GM12865 (cell line): ENCODE results near the gene ENDOV.

ENCODE experiments used
- DNase-seq: peaks from one replicate; pipeline ENCODE4 v3.0.0; 2010; ENCODE audit warnings: low read depth
- H3K4me3 ChIP-seq: 2 replicates; pipeline ENCODE4 v1.5.1; 2011; ENCODE audit warnings: mild to moderate bottlenecking, low read depth, low read length, control low read depth
- TF ChIP-seq, protein P1 (sequence below): IDR thresholded peaks from 2 replicates; pipeline ENCODE4 v1.5.1; 2011; ENCODE audit warnings: low read length, control low read depth, low read depth, inconsistent platforms; ENCODE audit not compliant: insufficient read depth; ENCODE audit errors: missing control alignments

ENDOV gene

DNA sequence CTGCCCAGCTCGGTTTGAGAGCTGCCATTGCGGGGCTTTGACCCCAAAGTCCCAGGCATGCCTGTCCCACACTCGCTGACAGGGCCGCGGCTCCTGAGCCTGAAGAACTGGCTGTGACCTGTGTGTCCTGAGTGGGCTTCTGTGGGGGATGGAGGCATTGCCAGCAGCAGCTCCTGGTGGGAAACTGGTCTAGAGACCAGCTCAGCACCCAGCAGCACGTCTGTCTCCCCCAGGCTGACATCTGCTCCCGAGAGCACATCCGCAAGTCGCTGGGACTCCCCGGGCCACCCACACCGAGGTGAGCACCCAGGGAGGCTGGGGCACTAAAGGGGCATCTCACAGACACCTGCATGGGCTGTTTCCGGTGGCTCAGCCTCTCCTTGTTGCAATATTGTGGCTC is 13.4 kb downstream of the ENDOV start:
- TF ChIP-seq, protein P1, sequence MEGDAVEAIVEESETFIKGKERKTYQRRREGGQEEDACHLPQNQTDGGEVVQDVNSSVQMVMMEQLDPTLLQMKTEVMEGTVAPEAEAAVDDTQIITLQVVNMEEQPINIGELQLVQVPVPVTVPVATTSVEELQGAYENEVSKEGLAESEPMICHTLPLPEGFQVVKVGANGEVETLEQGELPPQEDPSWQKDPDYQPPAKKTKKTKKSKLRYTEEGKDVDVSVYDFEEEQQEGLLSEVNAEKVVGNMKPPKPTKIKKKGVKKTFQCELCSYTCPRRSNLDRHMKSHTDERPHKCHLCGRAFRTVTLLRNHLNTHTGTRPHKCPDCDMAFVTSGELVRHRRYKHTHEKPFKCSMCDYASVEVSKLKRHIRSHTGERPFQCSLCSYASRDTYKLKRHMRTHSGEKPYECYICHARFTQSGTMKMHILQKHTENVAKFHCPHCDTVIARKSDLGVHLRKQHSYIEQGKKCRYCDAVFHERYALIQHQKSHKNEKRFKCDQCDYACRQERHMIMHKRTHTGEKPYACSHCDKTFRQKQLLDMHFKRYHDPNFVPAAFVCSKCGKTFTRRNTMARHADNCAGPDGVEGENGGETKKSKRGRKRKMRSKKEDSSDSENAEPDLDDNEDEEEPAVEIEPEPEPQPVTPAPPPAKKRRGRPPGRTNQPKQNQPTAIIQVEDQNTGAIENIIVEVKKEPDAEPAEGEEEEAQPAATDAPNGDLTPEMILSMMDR, result no peak
- DNase-seq, result no peak
- H3K4me3 ChIP-seq, result no peak overlapping the region

DNA sequence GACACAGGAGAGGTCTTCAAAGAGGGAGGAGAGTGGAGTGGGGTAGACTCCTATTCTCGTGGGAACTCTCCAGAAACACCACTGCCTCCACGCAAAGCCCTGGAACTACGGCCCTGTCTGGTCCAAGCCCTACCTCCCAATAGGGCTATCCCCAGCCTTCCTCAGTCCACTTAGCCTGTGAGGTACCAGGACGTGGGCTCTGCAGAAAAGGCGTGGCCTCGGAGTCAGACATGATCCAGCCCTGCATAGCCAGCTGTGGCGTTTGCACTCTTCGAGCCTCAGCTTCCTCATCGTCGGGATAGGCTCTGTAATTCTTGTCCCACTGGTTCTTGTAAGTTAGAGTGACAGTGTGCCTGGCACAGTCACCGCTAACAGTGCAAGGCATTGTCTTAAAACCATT is 13.8 kb downstream of the ENDOV start:
- no peak overlapping the region for H3K4me3 ChIP-seq
- TF ChIP-seq, protein P1, result no peak
- DNase-seq, result no peak

DNA sequence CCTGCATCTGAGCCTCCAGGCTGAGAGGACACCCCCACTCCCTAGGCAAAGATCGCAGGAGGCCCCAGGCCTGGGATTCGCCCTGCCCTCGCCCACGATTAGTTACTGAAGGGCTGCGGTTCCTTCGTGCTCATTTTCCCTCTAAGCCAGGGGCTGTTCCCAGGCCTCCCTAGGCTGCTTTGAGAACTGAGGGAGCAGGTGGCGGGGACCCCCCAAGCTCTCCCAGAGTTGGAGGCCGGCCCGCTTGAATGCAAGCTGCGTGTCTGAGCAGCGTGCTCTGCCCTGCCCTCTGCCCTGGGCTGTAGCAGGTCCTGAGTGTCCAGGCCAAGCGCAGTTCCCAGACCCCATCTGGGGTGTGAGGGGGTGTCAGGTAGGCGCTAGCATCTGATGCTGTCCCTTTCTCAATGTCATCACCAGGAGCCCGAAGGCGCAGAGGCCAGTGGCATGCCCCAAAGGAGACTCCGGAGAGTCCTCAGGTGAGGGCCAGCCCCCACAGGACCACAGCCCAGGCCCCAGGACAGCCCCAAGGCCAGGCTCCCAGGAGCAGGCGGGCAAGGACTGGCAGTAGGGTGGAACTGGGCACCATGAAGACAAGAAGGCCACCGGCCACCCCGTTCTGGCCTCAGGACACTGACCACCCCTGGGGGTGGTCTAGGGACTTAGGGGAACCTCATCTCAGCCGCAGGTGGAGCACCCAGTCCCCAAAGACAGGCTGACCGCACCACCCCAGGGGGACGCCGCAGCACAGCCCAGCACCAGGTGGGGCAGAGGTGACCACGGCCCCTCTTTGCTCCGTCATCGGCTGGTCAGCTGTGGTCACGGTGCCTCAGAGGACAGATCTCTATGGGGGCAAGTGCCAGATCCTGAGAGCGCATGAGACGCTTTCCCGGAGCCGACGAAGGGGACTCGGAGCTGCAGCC is 14.6 kb downstream of the ENDOV start:
- H3K4me3 ChIP-seq, result no peak overlapping the region
- TF ChIP-seq, protein P1, result no peak
- DNase-seq, result no peak

DNA sequence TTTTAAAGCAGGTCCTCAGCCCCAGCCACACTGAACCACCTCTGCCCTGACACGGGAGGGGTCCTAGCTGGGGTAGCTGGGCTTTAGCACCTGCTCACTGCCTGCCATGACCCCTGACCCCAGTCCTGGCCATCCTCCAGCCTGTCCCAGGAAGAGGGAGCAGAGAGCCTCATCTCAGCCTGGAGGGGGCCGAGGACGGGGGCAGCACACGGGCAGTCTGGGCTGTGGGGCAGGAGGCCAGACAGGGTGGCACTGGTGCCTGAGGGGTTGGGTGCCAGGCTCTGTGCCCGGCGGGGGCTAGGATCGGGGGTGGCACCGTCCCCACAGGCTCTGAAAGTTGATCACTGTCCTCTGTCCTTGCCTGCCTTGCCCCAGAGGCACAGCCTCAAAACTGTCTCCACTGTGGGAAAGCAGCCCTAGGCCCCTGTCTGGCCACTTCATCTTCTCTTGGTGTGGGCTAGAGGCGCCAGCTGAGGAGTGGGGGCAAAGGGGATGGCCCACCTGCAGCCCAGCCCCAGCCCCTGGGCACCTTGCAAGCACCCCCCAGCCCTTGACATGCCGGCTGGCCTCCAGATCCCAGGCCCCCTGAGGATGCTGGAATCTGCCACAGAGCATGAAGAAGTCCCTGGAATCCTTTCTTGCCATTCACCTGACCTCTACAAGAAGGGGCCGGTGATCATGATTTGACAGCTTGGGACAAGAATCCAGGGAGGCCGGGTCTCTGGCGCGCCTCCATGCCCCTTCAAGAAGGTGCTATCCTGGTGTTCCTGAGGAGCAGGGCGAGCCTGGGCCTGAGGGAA is 15.7 kb downstream of the ENDOV start:
- no peak for DNase-seq
- H3K4me3 ChIP-seq, result no peak overlapping the region
- TF ChIP-seq, protein P1, result no peak

DNA sequence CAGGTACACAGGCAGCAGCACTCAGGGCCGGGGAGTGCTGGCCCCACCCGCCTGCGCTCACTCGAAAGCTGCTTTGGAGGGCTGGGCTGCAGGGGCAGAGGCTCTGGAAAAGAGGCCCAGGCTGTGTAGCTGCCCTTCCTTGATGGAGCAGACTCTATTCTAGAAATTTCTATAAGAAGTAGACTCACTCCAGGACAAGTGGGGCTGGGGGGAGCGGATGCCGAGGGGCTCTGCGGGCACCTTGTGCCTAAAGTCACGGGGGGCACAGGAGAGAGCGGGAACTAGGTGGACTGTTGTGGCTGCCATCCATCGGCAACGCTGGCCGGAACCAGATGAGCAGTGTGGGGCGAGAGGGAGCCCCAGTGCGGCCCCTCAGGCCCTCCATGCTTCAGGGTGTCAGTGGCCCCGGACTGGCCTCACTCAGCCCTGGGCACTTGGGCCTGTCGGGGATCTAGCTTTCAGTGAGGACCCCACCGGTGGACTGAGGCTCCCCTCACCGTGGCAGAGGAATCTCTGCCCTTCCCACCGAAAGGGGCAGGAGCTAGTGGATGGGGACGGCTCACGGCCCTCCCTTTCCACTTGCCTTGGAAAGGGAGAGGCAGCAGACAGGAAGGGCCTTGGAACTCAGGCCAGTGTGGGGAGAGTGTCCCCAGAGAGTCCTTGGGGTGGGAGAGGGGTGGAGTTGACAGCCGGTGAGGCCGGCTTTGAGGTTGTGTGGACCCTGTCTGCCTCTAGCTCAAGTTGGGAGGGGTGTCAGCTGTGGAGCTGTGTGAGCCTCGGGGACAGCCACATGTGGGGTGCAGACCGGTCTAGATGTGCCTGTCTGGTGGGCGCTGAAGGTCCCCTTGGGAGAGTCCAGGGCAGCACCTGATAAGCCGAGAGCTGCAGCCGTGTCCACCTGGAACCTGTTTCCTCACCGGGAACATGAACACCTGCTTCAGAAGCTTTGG is 16.6 kb downstream of the ENDOV start:
- TF ChIP-seq, protein P1, result no peak
- DNase-seq, result no peak
- H3K4me3 ChIP-seq, result no peak overlapping the region

DNA sequence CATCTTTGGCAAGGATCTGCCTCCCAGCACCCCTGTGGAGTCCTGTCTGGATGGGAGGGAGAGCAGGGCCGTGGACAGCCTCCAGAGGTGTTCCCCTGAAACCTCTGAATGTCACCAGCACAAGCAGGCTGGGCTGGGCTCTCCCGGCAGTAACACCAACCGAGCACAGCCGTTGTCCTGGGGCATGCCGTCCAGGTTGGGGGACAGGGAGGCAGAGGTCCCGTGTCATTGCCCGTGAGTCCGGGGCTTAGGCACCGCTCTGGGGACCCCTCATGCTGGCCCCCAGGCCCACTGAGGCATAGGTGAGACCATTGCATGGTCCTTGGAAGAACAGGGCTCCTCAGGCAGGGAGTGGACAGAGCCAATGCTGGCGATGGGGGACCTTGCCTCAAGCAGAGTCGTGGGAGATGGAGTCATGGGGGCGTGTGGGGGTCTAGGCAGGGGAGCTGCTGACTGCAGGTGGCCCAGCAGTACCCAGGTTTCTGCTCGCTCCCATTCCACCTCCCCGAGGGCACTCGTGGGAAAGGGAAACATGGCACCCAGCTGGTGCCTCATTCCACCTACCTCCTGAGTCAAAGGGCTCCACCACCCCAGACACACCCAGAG is 17.5 kb downstream of the ENDOV start:
- TF ChIP-seq, protein P1, result no peak
- no peak for DNase-seq
- no peak overlapping the region for H3K4me3 ChIP-seq
